Activated T-cell treated with anti-CD3 and anti-CD28 coated beads, Interleukin-2, amount 50 U/mL, for 24 hours (primary cell): ENCODE data around the gene ENTPD8.

Experiments
- DNase-seq: peaks from one replicate; pipeline ENCODE4 v3.0.0-alpha.2; 2020
- H3K27ac Mint-ChIP-seq: 2 replicates; pipeline ENCODE4 v1.8.0; 2020; ENCODE audit warnings: mild to moderate bottlenecking, mixed read lengths
- H3K27me3 Mint-ChIP-seq: 2 replicates; pipeline ENCODE4 v1.8.0; 2020; ENCODE audit warnings: mixed read lengths
- H3K36me3 Mint-ChIP-seq: 2 replicates; pipeline ENCODE4 v1.8.0; 2020; ENCODE audit warnings: low read depth, mixed read lengths
- H3K4me1 Mint-ChIP-seq: 2 replicates; pipeline ENCODE4 v1.8.0; 2020; ENCODE audit warnings: low read depth, mixed read lengths
- H3K4me3 Mint-ChIP-seq: 2 replicates; pipeline ENCODE4 v1.8.0; 2020; ENCODE audit warnings: mild to moderate bottlenecking, moderate library complexity, mixed read lengths
- H3K9me3 Mint-ChIP-seq: 2 replicates; pipeline ENCODE4 v1.8.0; 2020; ENCODE audit warnings: mixed read lengths

ENTPD8 gene, protein sequence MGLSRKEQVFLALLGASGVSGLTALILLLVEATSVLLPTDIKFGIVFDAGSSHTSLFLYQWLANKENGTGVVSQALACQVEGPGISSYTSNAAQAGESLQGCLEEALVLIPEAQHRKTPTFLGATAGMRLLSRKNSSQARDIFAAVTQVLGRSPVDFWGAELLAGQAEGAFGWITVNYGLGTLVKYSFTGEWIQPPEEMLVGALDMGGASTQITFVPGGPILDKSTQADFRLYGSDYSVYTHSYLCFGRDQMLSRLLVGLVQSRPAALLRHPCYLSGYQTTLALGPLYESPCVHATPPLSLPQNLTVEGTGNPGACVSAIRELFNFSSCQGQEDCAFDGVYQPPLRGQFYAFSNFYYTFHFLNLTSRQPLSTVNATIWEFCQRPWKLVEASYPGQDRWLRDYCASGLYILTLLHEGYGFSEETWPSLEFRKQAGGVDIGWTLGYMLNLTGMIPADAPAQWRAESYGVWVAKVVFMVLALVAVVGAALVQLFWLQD

DNA sequence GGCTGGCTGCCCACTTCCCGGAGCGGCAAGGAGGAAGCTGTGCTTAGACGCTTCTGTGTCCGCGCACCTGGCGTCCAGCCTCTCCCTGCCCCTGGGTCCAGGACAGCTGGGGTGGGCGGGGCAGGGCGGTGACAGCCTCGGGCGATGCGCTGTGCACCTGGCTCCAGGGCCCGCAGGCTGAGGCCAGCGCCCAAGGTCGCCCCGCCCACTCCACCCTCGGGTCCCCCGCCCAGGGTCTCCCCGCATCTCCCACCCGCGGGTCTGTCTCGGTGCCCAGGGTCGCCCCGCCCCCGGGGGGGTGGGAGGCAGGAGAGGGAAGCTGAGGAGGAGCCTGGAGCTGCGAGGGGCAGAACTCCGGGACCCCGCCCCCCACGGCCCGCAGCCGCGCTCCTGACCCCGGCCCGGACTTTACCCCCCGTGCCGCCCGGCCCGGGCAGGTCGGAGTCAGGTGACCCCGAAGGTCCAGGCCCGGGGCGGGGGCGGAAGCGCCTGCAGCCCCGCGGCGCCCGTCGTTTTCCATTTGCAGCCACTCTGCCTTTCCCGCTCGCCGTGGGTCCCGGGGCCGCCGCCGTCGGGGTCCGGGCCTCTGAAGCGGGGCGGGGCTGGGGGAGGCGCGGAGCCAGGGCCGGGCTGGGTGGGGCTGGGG, at the start of gene ENTPD8:
TSS of gene ENTPD8 (minus strand) at position 69 of the 646 bp plus-strand sequence. CDS start 3,072 bp downstream, outside the sequence.
- Mint-ChIP-seq H3K27ac (no peak within 1 kb of the TSS), H3K4me1 (peaks cover 16% of the 10 kb centered on the region), H3K9me3 (no peaks in the 10 kb centered on the region), H3K36me3 (no peaks in the 10 kb centered on the region), H3K27me3 (peaks cover 20% of the 10 kb centered on the region), H3K4me3 (peak within 1 kb of the TSS; percentile 49)
- no peak for DNase-seq

DNA sequence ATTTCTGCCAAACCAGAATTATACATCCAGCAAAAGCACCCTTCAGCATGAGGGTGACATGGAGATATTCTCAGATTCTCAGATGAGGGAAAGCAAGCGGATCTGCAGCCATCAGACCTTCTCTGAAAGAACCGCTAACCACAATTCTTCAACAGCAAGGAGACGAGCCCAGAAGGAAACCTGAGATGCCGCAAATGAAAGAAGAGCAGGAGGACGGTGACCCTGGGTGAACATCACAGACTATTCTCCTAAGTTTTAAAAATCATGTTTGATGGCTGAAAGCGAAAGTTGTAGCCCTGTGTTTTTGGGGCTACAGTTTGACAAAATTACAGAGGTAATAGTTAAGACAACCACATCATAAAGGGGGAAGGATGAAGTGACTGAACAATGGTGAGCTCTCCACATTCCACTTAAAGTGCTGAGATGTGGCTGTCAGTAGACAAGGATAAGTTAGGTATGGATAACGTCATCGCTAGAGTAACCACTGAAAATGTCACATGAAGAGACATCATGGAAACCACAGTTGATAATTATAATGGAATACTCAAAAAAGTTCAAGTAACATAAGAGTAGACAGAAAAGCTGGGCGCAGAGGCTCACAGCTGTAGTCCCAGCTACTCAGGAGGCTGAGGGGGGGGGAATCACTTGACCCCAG, 49.5 kb upstream of the ENTPD8 start:
- peaks cover 4% of the 10 kb centered on the region for H3K4me1 Mint-ChIP-seq
- H3K9me3 Mint-ChIP-seq: no peaks in the 10 kb centered on the region
- H3K4me3 Mint-ChIP-seq: no peak overlapping the region
- no peak overlapping the region for H3K27ac Mint-ChIP-seq
- no peaks in the 10 kb centered on the region for H3K36me3 Mint-ChIP-seq
- DNase-seq: no peak
- H3K27me3 Mint-ChIP-seq: no peaks in the 10 kb centered on the region

DNA sequence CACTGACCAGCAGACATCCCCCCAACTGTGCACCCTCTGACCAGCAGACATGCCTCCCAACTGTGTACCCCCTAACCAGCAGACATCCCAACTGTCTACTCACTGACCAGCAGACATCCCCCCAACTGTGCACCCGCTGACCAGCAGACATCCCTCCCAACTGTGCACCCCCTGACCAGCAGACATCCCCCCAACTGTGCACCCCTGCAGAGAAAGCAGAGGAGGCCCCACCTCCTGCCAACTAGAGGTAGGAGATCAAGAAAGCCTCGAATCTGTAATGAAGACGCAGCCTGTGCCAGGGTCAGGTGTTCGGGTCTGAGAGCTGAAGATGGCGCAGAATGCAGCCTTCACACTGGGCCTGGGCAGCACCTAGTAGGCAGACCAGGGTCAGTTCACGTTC, 47.7 kb upstream of the ENTPD8 start:
- Mint-ChIP-seq H3K36me3 (no peaks in the 10 kb centered on the region), H3K27ac (no peak overlapping the region), H3K4me1 (no peaks in the 10 kb centered on the region), H3K4me3 (no peak overlapping the region), H3K9me3 (no peaks in the 10 kb centered on the region), H3K27me3 (no peaks in the 10 kb centered on the region)
- DNase-seq: no peak

DNA sequence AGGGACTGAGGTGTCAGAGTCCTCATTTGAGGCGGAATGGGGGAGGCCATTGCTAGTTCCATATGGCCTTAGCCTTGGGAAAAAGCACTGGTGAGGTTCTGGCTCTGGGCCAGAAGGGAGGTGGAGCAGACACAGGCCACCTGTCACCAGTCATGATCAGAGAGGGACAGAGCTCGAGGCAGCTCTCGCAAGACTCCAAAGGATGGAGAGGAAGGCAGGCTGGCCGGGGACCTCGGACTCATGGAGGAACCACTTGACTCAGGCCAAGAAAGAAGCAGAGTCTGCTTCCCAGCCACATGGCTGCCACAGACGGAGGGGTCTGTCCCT, 47.1 kb upstream of the ENTPD8 start:
- no peak for DNase-seq
- no peak overlapping the region for H3K4me3 Mint-ChIP-seq
- no peak overlapping the region for H3K27ac Mint-ChIP-seq

DNA sequence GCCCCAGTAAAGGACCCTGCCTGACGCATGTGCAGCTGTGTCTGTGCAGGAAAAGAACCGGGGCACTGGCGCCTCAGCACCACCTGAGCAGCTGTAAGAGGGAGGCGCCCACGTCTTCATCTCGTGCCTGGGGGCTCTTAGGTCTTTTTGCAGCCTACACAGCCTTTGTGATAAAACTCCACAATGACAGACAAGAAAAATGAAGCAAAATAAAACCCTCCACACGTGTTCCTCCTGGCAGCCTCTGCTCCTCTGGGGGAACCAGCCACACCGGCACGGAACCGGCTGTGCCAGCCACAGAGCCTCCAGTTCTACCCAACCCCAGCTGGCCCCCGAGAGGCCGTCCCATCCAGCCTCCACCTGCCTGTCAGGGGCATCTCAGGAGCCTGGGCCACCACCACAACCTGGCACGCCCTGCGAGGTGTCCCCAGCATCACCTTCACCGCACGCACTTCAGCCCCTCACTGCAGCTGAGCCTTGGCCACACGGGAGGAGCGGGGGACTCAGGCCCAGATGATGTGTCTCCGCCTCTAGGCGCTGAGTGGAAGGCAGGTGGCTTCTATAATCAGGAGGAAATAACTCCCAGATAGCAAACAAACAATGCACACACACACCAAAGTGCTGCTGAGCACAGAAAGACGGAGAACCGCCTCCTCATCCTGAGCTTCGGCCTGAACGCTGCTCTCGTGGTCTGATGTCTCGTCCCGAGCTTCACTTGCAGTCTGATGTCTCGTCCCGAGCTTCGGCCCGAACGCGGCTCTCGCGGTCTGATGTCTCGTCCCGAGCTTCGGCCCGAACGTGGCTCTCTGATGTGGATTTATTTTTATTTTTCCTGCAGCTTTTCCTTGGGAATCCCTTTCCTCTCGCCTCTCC, 46.5 kb upstream of the ENTPD8 start:
- DNase-seq: no peak
- no peaks in the 10 kb centered on the region for H3K9me3 Mint-ChIP-seq
- H3K27me3 Mint-ChIP-seq: no peaks in the 10 kb centered on the region

More for the DNA sequence above, 47.1 kb upstream of the ENTPD8 start:
- Mint-ChIP-seq H3K9me3 (no peaks in the 10 kb centered on the region), H3K4me1 (no peaks in the 10 kb centered on the region), H3K27me3 (no peaks in the 10 kb centered on the region), H3K36me3 (no peaks in the 10 kb centered on the region)

DNA sequence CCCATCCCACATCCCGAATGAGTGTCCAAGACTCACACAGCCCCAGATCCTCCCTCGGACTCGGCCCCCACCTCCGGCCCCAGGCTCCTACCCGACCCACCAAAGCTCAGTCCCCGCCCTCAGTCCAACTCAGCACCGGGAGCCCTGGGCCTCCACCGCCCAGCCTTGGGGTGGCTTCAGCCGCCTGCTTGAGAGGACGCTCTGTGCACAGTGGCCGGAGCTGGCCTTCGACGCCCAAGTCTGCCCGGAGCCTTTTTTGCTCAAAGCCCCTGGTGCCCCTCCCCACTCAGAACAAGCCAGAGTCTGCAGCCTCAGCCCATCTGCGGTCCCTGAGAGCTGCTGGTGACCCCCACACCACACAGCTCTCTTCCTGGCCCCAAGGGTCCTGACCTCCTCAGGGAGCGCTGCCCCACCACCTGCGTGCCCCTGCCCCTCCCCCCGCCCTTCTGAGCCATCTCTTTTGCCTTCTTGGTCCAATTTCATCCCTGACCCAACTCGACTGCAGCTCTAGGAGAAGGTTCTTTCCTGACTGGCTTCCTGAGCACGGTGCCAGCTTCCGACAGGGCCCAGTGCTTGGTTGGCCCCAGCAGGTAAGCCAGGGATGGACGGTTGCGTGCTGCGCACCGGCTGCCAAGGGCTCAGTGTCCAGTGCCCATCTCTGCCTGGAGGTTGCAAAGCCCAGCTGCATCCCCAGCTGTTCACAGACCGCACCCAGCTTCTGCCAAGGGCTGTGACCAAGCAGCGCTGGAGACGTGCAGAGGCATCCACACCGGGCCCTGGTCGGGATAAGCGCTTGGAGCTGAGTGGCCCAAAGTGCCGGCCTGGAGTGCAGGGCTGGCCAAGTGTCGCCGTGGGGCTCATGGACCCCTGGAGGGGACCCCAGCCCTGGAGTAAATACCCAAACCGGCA, 45.6 kb upstream of the ENTPD8 start:
- Mint-ChIP-seq H3K4me1 (peaks cover 8% of the 10 kb centered on the region), H3K27me3 (no peaks in the 10 kb centered on the region), H3K27ac (no peak overlapping the region), H3K4me3 (no peak overlapping the region), H3K36me3 (no peaks in the 10 kb centered on the region), H3K9me3 (no peaks in the 10 kb centered on the region)
- no peak for DNase-seq

More for the DNA sequence above, 46.5 kb upstream of the ENTPD8 start:
- H3K36me3 Mint-ChIP-seq: no peaks in the 10 kb centered on the region
- H3K4me3 Mint-ChIP-seq: no peak overlapping the region
- no peaks in the 10 kb centered on the region for H3K4me1 Mint-ChIP-seq
- H3K27ac Mint-ChIP-seq: no peak overlapping the region

DNA sequence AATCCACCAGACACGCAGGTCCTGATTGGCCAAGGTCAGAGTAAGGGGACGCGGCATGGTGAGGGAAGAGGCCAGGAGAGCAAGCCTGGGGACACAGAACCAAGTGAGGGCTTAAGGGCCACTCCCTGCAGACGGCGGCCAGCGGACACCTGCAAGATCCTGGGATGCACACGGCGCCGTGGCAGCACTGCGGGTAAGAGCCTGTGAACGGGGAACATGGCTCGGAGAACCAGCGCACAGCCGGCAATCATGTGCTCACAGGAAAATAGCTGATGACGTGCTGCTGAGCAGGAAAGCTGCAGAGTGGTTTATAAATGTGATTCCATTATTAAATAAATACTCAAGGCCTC, 45.0 kb upstream of the ENTPD8 start:
- H3K36me3 Mint-ChIP-seq: no peaks in the 10 kb centered on the region
- no peaks in the 10 kb centered on the region for H3K27me3 Mint-ChIP-seq
- no peaks in the 10 kb centered on the region for H3K9me3 Mint-ChIP-seq
- no peak overlapping the region for H3K4me3 Mint-ChIP-seq
- no peak for DNase-seq
- H3K4me1 Mint-ChIP-seq: peaks cover 9% of the 10 kb centered on the region
- no peak overlapping the region for H3K27ac Mint-ChIP-seq

DNA sequence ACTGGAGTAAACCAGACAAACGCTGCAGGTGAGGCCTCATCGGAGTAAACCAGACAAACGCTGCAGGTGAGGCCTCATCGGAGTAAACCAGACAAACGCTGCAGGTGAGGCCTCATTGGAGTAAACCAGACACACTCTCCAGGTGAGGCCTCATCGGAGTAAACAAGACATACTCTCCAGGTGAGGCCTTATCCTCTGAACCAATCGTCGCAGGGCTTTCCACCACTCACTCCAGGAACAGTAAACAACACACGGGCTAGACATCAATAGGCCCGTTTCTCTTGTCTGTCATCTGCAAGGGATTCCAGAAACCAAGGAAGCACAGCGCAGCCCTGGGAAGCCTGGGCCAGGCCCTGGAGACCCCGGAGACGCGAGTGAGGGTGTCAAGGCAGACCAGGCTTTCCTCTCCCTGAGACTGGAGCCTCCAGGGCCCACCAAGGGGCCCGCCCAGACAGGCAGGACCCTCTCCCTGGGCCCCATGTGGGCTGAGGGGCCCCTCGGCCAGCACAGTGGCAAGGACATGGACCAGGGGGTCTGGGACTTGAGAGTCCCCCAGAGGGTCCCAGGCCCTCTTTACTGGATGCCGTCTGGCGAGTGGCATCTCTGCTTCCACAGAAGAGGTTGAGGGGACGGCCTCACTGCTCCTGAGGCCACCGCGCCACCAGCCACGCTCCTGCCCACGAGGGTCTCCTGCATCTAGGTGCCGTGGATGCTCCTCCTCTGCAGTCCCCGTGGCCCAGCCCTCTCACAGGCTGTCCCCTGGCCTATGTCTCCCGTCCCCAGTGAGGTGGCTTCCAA, 44.4 kb upstream of the ENTPD8 start:
- Mint-ChIP-seq H3K4me1 (peaks cover 9% of the 10 kb centered on the region), H3K36me3 (no peaks in the 10 kb centered on the region), H3K27ac (no peak overlapping the region), H3K27me3 (no peaks in the 10 kb centered on the region), H3K9me3 (no peaks in the 10 kb centered on the region), H3K4me3 (no peak overlapping the region)
- DNase-seq: no peak

DNA sequence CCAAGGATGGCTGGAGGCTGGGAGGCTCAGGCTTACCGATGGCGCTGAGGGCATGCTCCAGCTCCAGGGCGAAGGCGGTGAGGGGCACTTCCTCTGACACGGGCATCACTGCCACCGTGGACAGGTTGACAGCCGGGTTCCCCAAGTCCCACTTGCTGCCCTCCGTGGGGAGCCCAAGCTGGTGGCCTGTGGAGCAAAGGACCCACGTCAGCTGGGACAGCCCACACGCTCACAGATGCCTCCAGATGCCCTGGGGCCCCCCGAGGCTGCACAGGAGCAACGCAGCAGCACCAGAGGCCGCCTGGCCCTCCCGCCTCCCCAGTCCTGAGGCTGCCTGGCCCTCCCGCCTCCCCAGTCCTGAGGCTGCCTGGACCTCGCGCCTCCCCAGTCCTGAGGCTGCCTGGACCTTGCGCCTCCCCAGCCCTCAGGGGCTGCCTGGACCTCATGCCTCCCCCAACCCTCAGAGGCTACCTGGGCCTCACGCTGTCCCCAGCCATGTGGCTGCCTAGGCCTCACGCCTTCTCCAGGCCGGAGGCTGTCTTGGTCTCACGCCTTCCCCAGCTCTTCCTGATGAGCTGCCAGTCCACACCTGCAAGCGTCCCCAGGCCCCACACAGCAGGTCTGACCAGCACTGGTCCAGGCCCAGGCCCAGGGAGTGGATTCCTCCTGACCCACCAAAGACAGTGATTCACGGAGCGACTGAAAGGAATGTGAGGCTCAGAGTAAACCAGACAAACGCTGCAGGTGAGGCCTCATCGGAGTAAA, 43.6 kb upstream of the ENTPD8 start:
- Mint-ChIP-seq H3K4me1 (peaks cover 9% of the 10 kb centered on the region), H3K4me3 (no peak overlapping the region), H3K27me3 (no peaks in the 10 kb centered on the region), H3K27ac (no peak overlapping the region), H3K36me3 (no peaks in the 10 kb centered on the region), H3K9me3 (no peaks in the 10 kb centered on the region)
- DNase-seq: no peak

DNA sequence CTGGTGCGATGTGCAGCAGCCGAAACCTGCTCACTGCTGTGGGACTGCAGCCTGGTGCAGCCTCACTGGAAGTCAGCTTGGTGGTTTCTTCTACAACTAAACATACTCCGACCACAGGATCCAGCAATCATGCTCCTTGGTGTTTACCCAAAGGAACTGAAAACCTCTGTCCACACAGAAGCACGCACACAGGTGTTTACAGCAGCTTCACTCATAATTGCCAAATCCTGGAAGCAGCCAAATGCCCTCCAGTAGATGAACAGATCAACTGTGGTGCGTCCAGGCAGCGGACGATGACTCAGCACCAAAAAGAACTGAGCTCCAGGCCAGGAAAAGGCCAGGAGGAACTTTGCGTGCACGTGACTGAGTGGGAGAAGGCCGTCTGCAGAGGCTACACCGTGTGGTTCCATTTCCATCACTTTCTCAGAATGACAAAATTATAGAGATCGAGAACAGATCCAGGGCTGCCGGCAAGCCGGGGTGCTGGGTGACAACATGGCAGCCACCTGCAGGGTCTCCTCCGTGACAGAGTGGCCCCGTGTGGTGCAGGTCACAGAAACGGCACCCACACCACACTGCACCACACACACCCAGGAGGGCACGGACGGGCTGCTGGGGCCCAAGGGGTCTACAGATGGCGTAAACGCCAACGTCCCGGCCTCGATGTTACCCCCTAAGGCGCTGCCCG, 41.1 kb upstream of the ENTPD8 start:
- no peaks in the 10 kb centered on the region for H3K36me3 Mint-ChIP-seq
- no peaks in the 10 kb centered on the region for H3K9me3 Mint-ChIP-seq
- no peak for DNase-seq
- H3K27ac Mint-ChIP-seq: no peak overlapping the region
- no peaks in the 10 kb centered on the region for H3K27me3 Mint-ChIP-seq
- peaks cover 9% of the 10 kb centered on the region for H3K4me1 Mint-ChIP-seq
- no peak overlapping the region for H3K4me3 Mint-ChIP-seq

DNA sequence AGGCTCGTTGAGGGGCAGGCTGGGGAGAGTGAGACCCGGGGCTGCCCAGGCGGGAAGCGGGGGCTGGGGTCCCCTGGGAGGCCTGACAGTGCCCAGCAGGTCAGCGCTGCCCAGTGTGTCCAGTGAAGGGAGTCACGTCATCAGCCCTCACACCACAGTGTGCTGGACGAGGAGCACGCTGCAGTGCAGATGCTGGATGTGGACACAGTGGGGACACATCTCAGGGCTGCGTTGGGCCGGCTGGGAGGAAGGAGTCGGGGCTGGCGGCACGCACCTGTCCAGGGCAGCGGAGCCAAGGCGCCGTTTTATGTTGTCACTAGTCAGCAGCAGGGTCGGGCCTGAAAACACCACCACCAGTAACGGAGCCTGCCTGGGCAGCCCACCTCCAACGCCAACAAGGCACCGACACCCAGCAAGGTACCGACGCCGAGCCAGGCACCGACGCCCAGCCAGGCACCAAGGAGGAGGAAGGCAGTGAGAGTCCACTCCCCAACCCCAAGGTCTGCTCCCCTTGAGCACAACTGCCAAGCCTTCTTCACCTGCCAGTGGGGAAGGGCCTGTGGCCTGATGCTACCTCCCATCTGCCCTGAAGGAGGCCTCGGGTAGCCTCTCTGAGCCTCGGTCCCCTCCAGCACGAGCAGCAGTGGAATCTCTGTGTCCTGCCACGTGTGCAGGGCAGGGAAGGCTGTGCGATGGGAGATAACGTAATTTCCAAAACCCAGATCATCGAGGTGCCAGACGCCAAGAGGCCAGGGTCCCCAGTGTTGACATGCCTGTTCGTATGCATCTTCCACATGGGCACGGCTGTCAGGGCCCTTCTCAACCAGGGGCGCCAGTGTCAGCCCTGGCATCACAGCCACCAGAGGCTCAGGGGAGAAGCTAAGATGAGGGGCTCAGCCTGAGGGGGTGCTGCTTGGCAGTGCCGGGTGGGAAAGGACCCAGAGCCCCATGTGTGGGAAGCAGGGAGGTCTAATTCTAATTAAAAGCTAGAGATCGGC, 39.8 kb upstream of the ENTPD8 start:
- H3K4me1 Mint-ChIP-seq: peaks cover 9% of the 10 kb centered on the region
- no peak for DNase-seq
- no peak overlapping the region for H3K27ac Mint-ChIP-seq
- H3K4me3 Mint-ChIP-seq: no peak overlapping the region
- no peaks in the 10 kb centered on the region for H3K27me3 Mint-ChIP-seq
- no peaks in the 10 kb centered on the region for H3K36me3 Mint-ChIP-seq
- H3K9me3 Mint-ChIP-seq: peaks cover 3% of the 10 kb centered on the region
